Measurements from ENCODE around the gene TUBG2.
"Not testable (repeated sequence)": the region's sequence is repeated elsewhere in the genome, so short reads cannot be mapped to it uniquely, and the experiment has no call there.

The TUBG2 gene

DNA sequence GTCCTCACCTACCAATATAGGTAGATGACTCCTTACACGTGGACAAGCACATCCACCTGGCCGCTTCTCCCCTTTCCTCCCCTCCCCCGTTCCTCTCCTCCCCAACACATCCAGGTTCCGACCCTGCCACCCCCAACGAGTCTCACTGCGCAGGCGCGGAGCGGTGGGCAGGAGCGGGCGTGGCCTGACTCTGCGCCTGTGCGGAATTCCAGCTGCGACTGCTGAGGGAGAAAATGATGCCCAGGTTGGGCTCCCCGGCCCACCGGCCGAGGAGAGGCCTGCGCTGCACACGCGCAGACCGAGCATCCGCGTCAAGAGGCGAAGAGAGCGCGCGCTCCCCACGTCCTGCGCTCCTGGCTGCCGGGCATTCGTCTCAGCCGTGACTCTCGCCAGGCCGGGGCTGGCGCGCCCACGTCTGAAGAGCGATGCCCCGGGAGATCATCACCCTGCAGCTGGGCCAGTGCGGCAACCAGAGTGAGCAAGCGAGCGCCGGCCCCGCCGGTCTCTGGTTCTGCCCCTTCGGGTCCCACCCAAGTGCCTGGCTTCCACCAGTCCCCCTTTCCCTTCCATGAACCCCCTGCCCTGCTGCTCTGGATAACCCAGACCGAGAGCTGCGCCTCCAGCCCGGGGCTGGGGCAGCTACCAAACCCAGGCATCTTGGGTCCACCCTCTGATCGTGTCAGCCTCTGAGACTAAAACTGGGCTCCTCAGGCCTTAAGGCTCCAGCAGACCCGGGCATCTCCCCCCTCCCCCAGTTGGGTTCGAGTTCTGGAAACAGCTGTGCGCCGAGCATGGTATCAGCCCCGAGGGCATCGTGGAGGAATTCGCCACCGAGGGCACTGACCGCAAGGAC is at the start of gene TUBG2:
Gene TUBG2, plus strand, starts transcription at position 206 of the 853 bp plus-strand sequence. Its CDS starts 220 bp downstream, at position 426.
- H3K9ac ChIP-seq (ENCODE audit: low read depth, low read length): peak within 1 kb of the TSS; percentile 63
- 0 out of 2 replicates have a peak, but pooled peaks cover under 1% of the 10 kb centered on the region for H3K36me3 ChIP-seq (ENCODE audit: insufficient read depth, low read length)
- H3K4me1 ChIP-seq (ENCODE audit: insufficient read depth, low read length): no peaks in the 10 kb centered on the region
- no peaks in the 10 kb centered on the region for H3K9me3 ChIP-seq (ENCODE audit: control insufficient read depth, insufficient read depth, low read length)

DNA sequence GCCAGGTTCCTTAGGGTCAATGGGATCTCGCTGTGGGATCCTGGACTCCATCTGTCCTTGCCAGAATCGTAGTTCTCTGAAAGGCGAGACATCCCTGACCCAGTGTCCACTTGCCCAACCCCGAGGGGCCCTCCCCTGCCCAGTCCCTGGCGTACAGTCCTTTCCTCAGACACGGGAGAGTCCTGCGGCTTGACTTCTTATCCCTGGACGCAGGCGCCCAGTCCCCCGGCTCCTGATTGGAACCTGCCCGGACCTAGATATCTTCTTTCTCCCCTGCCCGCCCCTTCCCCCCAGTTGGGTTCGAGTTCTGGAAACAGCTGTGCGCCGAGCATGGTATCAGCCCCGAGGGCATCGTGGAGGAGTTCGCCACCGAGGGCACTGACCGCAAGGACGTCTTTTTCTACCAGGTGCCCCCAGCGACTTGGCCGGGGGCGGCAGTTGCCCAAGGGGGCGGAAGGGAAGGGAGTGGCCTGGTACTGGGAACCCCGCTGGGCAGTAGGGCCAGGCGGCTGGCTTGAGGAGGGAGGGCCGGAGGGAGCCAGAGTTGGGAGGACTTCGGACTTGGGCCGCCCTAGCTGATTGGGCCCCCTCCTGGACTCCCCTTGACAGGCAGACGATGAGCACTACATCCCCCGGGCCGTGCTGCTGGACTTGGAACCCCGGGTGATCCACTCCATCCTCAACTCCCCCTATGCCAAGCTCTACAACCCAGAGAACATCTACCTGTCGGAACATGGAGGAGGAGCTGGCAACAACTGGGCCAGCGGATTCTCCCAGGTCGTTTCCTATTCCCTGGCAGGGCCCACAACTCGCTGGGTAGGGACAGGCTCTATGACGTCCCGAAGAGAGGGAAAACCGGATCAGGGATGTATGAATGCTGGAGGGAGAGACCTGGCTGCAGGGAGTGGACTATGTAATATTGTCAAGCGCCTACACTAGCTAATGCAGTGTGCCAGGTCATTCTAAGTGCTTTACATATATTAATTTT is 49.0 kb upstream of the TUBG2 start:
- Histone ChIP-seq H3K36me3 (ENCODE audit: insufficient read depth, low read length) (peaks cover 22% of the 10 kb centered on the region), H3K9ac (ENCODE audit: low read depth, low read length) (peak overlapping the region; percentile 78)
- H3K4me1 ChIP-seq (ENCODE audit: insufficient read depth, low read length); H3K9me3 ChIP-seq (ENCODE audit: control insufficient read depth, insufficient read depth, low read length): not testable (repeated sequence)

DNA sequence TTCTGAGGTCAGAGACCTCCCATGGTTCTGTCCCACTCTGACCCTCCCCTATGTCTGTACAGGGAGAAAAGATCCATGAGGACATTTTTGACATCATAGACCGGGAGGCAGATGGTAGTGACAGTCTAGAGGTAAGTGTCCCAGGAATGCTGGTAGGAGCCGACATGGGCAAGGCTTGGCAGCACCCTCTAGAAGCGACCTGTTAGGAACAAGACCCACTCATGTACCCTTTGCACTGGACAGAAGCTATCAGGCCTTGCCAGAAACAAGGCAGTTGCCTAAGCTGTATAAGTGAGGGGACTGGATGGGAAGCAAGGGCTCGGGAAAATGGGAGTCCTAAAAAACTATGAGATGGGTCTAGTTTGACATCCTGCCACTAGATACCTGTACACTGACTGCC is 47.1 kb upstream of the TUBG2 start:
- H3K4me1 ChIP-seq (ENCODE audit: insufficient read depth, low read length): peaks cover 8% of the 10 kb centered on the region; the same call in 1 of the 2 replicates
- H3K9me3 ChIP-seq (ENCODE audit: control insufficient read depth, insufficient read depth, low read length): no peaks in the 10 kb centered on the region
- peaks cover 27% of the 10 kb centered on the region for H3K36me3 ChIP-seq (ENCODE audit: insufficient read depth, low read length)
- no peak overlapping the region for H3K9ac ChIP-seq (ENCODE audit: low read depth, low read length)

DNA sequence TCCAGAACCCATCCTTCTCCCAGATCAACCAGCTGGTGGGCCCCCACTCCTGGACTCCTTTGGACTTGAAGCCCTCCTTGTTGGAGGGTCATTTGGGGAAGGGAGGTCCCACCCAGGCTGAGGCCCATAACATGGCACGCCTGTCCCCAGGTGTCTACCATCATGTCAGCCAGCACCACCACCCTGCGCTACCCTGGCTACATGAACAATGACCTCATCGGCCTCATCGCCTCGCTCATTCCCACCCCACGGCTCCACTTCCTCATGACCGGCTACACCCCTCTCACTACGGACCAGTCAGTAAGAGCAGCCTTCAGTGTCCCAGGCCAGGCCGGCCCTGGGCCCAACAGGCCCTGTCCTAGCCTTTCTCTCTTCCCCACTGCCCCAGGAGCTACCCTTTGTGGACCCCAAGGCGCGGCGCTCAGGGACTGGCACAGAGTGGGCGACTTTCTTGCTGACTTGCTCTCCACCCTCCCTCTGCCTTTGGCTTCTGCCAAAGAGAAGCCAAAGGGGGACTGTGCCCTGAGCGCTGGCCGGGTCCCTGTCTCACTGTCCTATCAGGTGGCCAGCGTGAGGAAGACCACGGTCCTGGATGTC is 45.3 kb upstream of the TUBG2 start:
- Histone ChIP-seq H3K4me1 (ENCODE audit: insufficient read depth, low read length) (peaks cover 2% of the 10 kb centered on the region), H3K36me3 (ENCODE audit: insufficient read depth, low read length) (peaks cover 27% of the 10 kb centered on the region), H3K9ac (ENCODE audit: low read depth, low read length) (no peak overlapping the region), H3K9me3 (ENCODE audit: control insufficient read depth, insufficient read depth, low read length) (no peaks in the 10 kb centered on the region)

DNA sequence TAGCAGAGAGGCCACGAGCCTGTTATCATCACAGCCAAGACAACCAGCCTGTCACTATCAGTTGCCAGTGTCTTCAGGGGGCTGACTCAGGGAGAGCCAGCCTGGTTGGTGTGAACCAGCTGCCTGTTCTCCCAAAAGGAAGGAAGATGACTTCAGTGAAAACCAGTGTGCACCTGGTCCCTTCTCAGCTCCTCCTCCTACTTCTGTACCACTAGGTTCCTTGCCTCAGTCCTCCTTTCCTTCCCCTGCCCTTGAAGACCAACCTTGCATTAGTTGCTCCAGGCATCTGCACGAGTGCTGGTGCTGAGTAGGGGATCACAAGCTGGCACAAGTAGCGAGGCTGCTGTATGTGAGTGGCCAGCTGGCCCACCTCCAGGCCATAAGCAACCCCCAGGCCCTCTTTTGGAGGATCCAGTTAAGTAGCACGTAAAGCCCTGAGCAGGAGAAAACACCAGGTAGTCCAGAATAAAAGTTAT is 41.1 kb upstream of the TUBG2 start:
- H3K9me3 ChIP-seq (ENCODE audit: control insufficient read depth, insufficient read depth, low read length): no peaks in the 10 kb centered on the region
- H3K4me1 ChIP-seq (ENCODE audit: insufficient read depth, low read length): peaks cover 3% of the 10 kb centered on the region
- peaks cover 13% of the 10 kb centered on the region; the same call in 1 of the 2 replicates for H3K36me3 ChIP-seq (ENCODE audit: insufficient read depth, low read length)
- H3K9ac ChIP-seq (ENCODE audit: low read depth, low read length): no peak overlapping the region

DNA sequence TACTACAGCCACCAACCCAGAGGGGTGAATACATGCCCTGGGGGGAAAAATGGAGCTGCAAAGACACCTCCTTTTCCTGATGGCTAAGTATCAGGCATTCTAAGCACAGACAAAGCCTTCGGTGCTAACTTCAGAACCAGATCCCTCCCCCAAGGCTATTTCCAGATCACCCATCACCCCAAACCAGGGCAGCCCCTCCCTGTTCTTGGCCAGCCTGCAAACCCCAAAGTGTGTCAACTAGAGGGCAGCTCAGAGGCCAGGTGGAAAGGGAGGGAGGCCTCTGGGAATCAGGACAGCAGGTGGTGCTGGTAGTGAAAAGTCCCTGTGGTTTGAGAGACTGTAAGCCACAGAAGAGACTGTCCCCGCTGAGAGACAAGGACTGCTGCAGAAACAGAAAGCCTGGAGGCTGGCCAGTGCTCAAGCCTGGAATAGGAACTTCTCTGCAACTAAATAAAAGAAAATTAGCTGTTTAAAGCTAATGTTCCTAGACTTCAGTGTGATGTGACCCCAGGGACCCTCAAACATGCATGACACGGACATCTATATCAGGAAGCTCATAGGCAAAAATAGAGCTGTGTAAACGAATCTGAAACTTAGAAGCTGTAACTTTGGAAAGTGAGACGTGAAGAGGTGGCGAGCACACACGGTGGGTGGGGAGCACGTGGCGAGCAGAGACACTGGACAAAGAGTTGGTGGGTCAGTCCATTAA is 40.5 kb upstream of the TUBG2 start:
- Histone ChIP-seq H3K36me3 (ENCODE audit: insufficient read depth, low read length) (peaks cover 10% of the 10 kb centered on the region; the same call in 1 of the 2 replicates), H3K9ac (ENCODE audit: low read depth, low read length) (no peak overlapping the region), H3K4me1 (ENCODE audit: insufficient read depth, low read length) (peaks cover 3% of the 10 kb centered on the region), H3K9me3 (ENCODE audit: control insufficient read depth, insufficient read depth, low read length) (no peaks in the 10 kb centered on the region)

DNA sequence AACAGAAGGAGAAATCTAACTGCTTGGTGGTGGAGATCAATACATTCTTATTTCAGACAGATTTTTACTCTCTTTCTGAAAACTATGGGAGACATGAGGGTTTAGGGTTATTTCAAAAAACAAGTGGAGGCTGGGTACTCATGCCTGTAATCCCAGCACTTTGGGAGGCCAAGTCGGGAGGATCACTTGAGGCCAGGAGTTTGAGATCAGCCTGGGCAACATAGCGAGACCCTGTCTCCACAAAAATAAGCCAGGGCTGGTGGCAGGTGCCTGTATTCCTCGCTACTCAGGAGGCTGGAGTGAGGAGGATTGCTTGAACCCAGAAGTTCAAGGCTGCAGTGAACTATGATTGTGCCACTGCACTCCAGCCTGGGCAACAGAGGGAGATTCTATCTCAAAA is 37.1 kb upstream of the TUBG2 start:
- not testable (repeated sequence) for H3K9me3 ChIP-seq (ENCODE audit: control insufficient read depth, insufficient read depth, low read length); H3K36me3 ChIP-seq (ENCODE audit: insufficient read depth, low read length); H3K4me1 ChIP-seq (ENCODE audit: insufficient read depth, low read length); H3K9ac ChIP-seq (ENCODE audit: low read depth, low read length)

DNA sequence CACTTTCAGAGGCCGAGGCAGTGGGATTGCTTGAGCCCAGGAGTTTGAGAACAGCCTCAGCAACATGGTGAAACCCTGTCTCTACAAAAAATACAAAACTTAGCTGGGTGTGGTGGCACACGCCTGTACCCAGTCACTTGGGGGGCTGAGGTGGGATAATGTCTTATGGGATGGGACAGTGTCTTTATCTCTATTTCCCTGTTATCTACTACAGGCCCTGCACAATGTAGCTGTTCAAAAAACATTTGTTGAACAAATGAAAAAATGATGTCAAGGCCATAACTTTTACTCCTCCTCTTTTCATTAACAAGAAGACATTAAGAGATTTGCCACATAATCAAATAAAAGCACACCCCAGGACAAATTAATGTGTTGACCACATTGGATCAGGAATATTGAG is 35.8 kb upstream of the TUBG2 start:
- no peaks in the 10 kb centered on the region for H3K36me3 ChIP-seq (ENCODE audit: insufficient read depth, low read length)
- peaks cover 3% of the 10 kb centered on the region for H3K4me1 ChIP-seq (ENCODE audit: insufficient read depth, low read length)
- no peak overlapping the region for H3K9ac ChIP-seq (ENCODE audit: low read depth, low read length)
- no peaks in the 10 kb centered on the region for H3K9me3 ChIP-seq (ENCODE audit: control insufficient read depth, insufficient read depth, low read length)

DNA sequence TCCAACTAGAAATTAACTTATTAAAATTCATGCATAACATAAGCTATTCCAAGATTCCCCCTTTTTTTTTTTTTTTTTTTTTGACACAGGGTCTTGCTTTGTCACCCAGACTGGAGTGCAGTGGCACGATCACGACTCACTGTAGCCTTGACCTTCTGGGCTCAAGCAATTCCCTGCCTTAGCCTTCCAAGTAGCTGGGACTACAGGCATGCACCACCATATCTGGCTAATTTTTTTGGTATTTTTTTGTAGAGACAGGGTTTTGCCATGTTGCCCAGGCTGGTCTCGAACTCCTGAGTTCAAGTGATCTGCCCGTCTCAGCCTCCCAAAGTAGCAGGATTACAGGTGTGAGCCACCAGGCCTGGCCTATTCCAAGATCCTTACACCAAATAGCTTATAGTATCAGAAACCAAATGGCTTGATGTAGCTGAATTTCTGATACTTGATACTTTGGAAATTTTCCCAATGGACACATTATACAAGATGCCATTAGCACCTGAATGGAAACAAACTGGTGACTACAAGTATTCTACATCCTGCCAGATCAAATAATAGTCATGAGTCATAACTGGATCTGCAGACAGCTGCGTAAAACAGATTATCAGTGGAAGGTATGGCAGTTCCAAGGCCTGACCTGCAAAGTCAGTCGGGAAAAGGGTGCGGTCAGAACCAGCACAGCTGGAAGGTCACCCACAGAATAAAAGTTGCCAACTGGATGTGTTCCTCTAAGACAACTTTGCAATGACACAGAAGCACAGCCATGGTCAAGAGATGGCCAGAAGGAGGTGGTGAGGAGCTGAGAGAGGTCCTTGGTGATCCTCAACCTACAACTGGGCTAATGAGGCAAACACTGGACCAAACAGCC is 35.1 kb upstream of the TUBG2 start:
- Histone ChIP-seq H3K4me1 (ENCODE audit: insufficient read depth, low read length) (0 out of 2 replicates have a peak, but pooled peaks cover under 1% of the 10 kb centered on the region), H3K9me3 (ENCODE audit: control insufficient read depth, insufficient read depth, low read length) (no peaks in the 10 kb centered on the region), H3K36me3 (ENCODE audit: insufficient read depth, low read length) (no peaks in the 10 kb centered on the region), H3K9ac (ENCODE audit: low read depth, low read length) (no peak overlapping the region)

DNA sequence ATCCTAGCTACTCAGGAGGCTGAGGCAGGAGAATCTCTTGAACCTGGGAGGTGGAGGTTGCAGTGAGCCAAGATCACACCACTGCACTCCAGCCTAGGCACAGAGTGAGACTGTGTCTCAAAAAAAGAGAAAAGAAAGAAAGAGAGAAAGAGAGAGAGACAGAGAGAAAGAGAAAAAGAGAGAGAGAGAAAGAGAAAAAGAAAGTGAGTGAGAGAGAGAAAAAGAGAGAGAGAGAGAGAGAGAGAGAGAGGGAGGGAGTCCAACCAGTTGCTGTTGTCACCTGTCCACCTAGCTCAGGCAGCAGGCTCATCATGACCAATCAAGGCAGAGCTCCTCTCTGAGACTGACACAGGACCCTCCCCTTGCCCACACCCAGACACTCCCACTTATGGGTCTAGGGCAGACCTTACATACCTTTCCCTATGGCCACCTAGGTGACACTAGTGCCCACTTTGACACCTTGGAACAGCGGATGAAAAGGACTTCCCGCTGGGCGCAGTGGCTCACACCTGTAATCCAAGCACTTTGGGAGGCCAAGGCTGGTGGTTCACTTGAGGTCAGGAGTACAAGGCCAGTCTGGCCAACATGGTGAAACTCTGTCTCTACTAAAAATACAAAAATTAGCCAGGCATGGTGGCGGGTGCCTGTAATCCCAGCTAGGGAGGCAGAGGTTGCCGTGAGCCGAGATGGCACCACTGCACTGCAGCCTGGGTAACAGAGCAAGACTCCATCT is 31.9 kb upstream of the TUBG2 start:
- not testable (repeated sequence) for H3K36me3 ChIP-seq (ENCODE audit: insufficient read depth, low read length); H3K9me3 ChIP-seq (ENCODE audit: control insufficient read depth, insufficient read depth, low read length); H3K9ac ChIP-seq (ENCODE audit: low read depth, low read length); H3K4me1 ChIP-seq (ENCODE audit: insufficient read depth, low read length)

DNA sequence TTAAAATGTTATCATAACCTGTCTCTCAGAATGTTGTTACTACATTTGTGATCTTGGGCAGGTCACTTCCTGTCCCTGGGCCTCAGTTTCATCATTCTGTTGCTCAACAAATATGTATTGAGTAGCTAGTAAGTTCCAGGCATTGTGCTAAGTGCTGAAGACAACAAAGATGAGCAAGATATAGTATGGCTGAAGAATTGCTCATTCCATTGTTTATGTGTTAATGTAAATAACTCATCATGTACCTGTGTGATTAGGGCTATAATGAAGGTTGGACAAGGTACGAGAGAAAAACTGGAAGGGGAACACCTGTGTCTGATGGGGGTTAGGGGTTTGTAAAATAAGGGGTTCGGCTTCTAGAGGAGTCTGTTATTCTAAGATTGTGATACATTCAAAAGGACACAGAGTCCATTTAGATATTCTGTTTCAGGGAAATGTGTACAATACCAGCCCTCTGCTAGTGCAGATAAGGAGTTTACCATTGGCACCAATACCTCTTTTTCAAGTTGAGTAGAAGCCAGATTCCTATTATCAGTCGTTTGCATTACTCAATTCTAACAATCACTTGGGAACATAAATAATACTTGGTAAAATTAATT is 29.6 kb upstream of the TUBG2 start:
- no peaks in the 10 kb centered on the region for H3K4me1 ChIP-seq (ENCODE audit: insufficient read depth, low read length)
- H3K9me3 ChIP-seq (ENCODE audit: control insufficient read depth, insufficient read depth, low read length): no peaks in the 10 kb centered on the region
- H3K36me3 ChIP-seq (ENCODE audit: insufficient read depth, low read length): no peaks in the 10 kb centered on the region
- no peak overlapping the region for H3K9ac ChIP-seq (ENCODE audit: low read depth, low read length)

DNA sequence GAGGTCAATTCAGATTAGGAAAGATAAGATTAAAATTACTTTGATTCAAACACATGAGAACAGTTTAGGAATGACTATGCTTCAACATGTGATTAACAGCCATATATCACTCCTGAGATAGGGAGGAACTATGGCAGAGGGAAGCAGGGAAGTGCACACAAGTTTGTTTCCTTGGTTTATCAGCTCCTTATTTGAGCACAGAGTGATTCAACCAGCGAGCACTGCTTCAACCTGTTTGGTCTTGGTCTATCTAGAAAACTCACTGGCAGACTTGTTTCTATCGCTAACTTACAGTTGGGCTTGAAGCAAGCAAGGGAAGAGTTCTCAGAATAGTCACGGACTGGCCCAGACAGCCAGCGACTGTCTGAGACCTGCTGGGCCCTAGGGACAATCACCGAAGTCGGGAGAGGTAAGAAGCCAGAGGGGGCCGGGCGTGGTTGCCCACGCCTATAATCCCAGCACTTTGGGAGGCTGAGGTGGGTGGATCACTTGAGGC is 26.1 kb upstream of the TUBG2 start:
- Histone ChIP-seq H3K9me3 (ENCODE audit: control insufficient read depth, insufficient read depth, low read length) (no peaks in the 10 kb centered on the region), H3K4me1 (ENCODE audit: insufficient read depth, low read length) (no peaks in the 10 kb centered on the region), H3K36me3 (ENCODE audit: insufficient read depth, low read length) (no peaks in the 10 kb centered on the region), H3K9ac (ENCODE audit: low read depth, low read length) (no peak overlapping the region)

All from ES-I3 (cell line).